CD14-positive monocyte (primary cell): Measurements from ENCODE around the gene GPR12. TPM values are rescaled to one million over a fixed set of nuclear protein-coding genes. Genes with fewer than 3 reads are reported as not detected.

Source experiments
- DNase-seq, 3 donors: peaks; one replicate each; pipeline ENCODE4 v3.0.0-alpha.2; 2011 to 2022
- H2AFZ ChIP-seq: 2 replicates; pipeline ENCODE4 v1.6.0; 2012; ENCODE audit warnings: mild to moderate bottlenecking, low read depth, low read length, inconsistent platforms; ENCODE audit not compliant: insufficient read depth, poor library complexity, severe bottlenecking
- H3K27ac ChIP-seq, 2 donors: 1 replicate in 1 of 2; 2 replicates in 1 of 2; pipeline ENCODE4 v1.5.1; 2012 to 2013; ENCODE audit warnings: low read length in 2 of 2, control low read depth in 1 of 2, inconsistent platforms in 1 of 2, low read depth in 1 of 2, mild to moderate bottlenecking in 1 of 2
- H3K27me3 ChIP-seq, 2 donors: one replicate each; pipeline versions ENCODE4 v1.6.0 to v1.6.1; 2011 to 2013; ENCODE audit warnings: low read length in 2 of 2; ENCODE audit not compliant: control insufficient read depth in 2 of 2, insufficient read depth in 2 of 2
- H3K36me3 ChIP-seq, 2 donors: replicated peaks in 1 of 2; 1 replicate in 1 of 2; 2 replicates in 1 of 2; pipeline versions ENCODE4 v1.5.1 to v1.6.1; 2012 to 2013; ENCODE audit warnings: low read length in 2 of 2, control low read depth in 1 of 2, inconsistent platforms in 1 of 2, mild to moderate bottlenecking in 1 of 2; ENCODE audit not compliant: insufficient read depth in 2 of 2, control insufficient read depth in 1 of 2
- H3K4me1 ChIP-seq, 2 donors: 1 replicate in 1 of 2; 2 replicates in 1 of 2; pipeline versions ENCODE4 v1.5.1 to v1.6.1; 2012 to 2013; ENCODE audit warnings: low read length in 2 of 2, control low read depth in 1 of 2, inconsistent platforms in 1 of 2, mild to moderate bottlenecking in 1 of 2, moderate library complexity in 1 of 2; ENCODE audit not compliant: insufficient read depth in 2 of 2, control insufficient read depth in 1 of 2
- H3K4me2 ChIP-seq: replicated peaks from 2 replicates; pipeline ENCODE3; 2012; ENCODE audit warnings: low read length, moderate library complexity, mild to moderate bottlenecking; ENCODE audit not compliant: poor library complexity, severe bottlenecking; ENCODE audit errors: extremely low read depth
- H3K4me3 ChIP-seq, 3 experiments: fragments of 200-600 bp in 1 of 3; sonication (generic) in 1 of 3; replicated peaks in 1 of 3; 1 replicate in 2 of 3; 2 replicates in 1 of 3; pipeline ENCODE4 v1.5.1; 2011 to 2013; ENCODE audit warnings: low read length in 3 of 3, mild to moderate bottlenecking in 3 of 3, control low read depth in 2 of 3, low read depth in 2 of 3, inconsistent platforms in 1 of 3, moderate library complexity in 1 of 3
- H3K79me2 ChIP-seq: 2 replicates; pipeline ENCODE4 v1.6.0; 2012; ENCODE audit warnings: mild to moderate bottlenecking, control low read depth, inconsistent platforms, low read length, moderate library complexity; ENCODE audit not compliant: insufficient read depth
- H3K9ac ChIP-seq: 2 replicates; pipeline ENCODE4 v1.6.0; 2017; ENCODE audit warnings: low read length, mild to moderate bottlenecking; ENCODE audit not compliant: insufficient read depth, poor library complexity, severe bottlenecking
- H3K9me3 ChIP-seq, 2 donors: replicated peaks in 1 of 2; 1 replicate in 1 of 2; 2 replicates in 1 of 2; pipeline versions ENCODE4 v1.5.1 to v1.6.1; 2012 to 2013; ENCODE audit warnings: low read length in 2 of 2, control low read depth in 1 of 2; ENCODE audit not compliant: control insufficient read depth in 1 of 2, insufficient read depth in 1 of 2
- H4K20me1 ChIP-seq: 2 replicates; pipeline ENCODE4 v1.6.0; 2012; ENCODE audit warnings: mild to moderate bottlenecking, low read length, control low read depth, moderate library complexity; ENCODE audit not compliant: insufficient read depth
- H3K27ac Mint-ChIP-seq, 7 donors: one replicate each; pipeline ENCODE4 v1.8.0; 2020; ENCODE audit warnings: mild to moderate bottlenecking in 7 of 7, mixed read lengths in 7 of 7, moderate library complexity in 6 of 7, inconsistent platforms in 2 of 7
- H3K27me3 Mint-ChIP-seq, 3 donors: one replicate each; pipeline ENCODE4 v1.8.0; 2021 to 2022; ENCODE audit warnings: low read depth in 3 of 3, mild to moderate bottlenecking in 3 of 3, mixed read lengths in 3 of 3, moderate library complexity in 3 of 3, inconsistent platforms in 1 of 3
- H3K36me3 Mint-ChIP-seq, 2 donors: one replicate each; pipeline ENCODE4 v1.8.0; 2020; ENCODE audit warnings: mixed read lengths in 2 of 2, inconsistent platforms in 1 of 2, mild to moderate bottlenecking in 1 of 2
- H3K4me1 Mint-ChIP-seq: one replicate; pipeline ENCODE4 v1.8.0; 2020; ENCODE audit warnings: mild to moderate bottlenecking, mixed read lengths
- H3K4me3 Mint-ChIP-seq, 2 donors: one replicate each; pipeline ENCODE4 v1.8.0; 2020; ENCODE audit warnings: mild to moderate bottlenecking in 2 of 2, mixed read lengths in 2 of 2, moderate library complexity in 1 of 2
- H3K9me3 Mint-ChIP-seq, 7 donors: one replicate each; pipeline ENCODE4 v1.8.0; 2020 to 2022; ENCODE audit warnings: mixed read lengths in 7 of 7, mild to moderate bottlenecking in 6 of 7, moderate library complexity in 6 of 7, inconsistent platforms in 2 of 7
- CTCF ChIP-seq: fragments of 200-600 bp; IDR thresholded peaks from one replicate; pipeline ENCODE4 v1.8.0; 2022; ENCODE audit warnings: antibody characterized with exemption, mild to moderate bottlenecking
- WGBS: methylation state at CpG from one replicate; pipeline ENCODE4 v1.1.5; 2013; ENCODE audit warnings: missing lambda C conversion rate; ENCODE audit not compliant: insufficient coverage; 5-methylcytosine and 5-hydroxymethylcytosine counted together
- intact Hi-C, 2 donors: fragments of 100-400 bp; cut with micrococcal nuclease; formaldehyde crosslinking; loops; one replicate each; pipeline versions ENCODE4 v1.15.0 to v1.15.1; 2023
- polyA minus RNA-seq: library from RNA; depleted of rRNA, polyadenylated mRNA; stranded (reverse); fragments of >200 nt; gene quantifications from 2 replicates; pipeline ENCODE4 v1.2.3, GENCODE V29; 2012
- polyA plus RNA-seq, 3 donors: library from polyadenylated mRNA; depleted of rRNA in 1 of 3; unstranded in 2 of 3; stranded (reverse) in 1 of 3; fragments of 300-500 nt in 2 of 3; fragments of >200 nt in 1 of 3; fragmentation: Illumina TruSeq in 2 of 3; gene quantifications; 1 replicate in 2 of 3; 2 replicates in 1 of 3; pipeline ENCODE4 v1.2.3, GENCODE V29; 2012 to 2021
- total RNA-seq, 12 experiments: library from RNA in 1 of 12; stranded (reverse) in 1 of 12; fragments of 120-200 nt in 1 of 12; gene quantifications; one replicate each; pipeline ENCODE4 v1.2.4 and lab custom pipeline; 2013 to 2026; ENCODE audit warnings: mixed read lengths in 6 of 12, inconsistent platforms in 1 of 12

Gene GPR12
- total RNA-seq (2013) = not detected
- polyA plus RNA-seq = not detected
- polyA minus RNA-seq = not detected in 2 replicates
- total RNA-seq (lab: John Stamatoyannopoulos, UW) = 0 to 1.7 (median 0.04) reads per million in 11 experiments

DNA sequence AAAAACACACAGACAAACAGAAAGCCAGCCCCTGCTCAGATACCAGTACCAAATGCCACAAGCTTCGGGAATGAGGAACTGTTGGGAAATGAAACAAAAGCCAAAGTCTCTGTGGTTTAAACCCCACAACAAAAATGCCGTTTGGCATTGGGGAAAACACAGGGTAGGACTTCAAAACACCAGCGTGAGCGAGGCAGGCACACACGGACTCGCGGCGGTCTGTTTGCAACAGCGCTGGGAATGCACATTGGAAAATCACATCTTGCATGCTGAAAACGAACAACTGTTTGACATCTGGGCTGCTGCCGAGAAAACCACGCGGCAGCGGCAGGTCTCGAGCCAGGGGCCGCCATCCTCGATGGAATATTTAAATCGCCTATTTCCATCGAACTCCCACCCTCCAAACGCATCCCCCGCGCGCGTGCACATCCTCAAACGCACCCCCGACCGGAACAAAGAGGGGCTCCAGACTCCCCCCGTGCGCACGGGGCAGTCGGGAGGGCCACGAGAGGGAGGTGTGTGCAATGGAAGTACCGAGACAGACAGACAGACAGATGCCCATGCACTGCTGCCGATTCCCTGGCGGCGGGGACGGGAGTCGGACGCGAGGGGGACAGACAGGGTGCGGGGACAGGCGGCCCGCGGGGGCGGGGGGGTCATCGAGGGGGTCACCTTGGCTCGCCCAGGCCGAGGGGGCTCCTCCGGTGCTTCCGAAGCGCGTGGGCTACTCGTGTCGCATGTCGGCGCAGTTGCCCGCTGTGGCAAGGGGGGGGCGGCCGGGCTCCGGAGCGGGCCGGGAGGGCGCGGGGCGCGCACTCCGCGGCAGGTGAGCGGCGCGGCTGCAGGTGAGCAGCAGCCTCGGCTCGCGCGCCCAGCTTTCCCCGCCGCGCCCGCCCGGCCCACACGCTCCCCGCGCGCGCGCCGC is at the start of gene GPR12:
Gene GPR12 (minus strand): TSS at position 880 of the 925 bp plus-strand sequence. CDS start 959 bp downstream, outside the sequence.
- Histone ChIP-seq H3K79me2 (no peaks in the 10 kb centered on the region), H2AFZ (peak within 1 kb of the TSS; percentile 59), H3K4me1 (peaks cover 4 to 12% of the 10 kb centered on the region in 2 donors), H3K27ac (no peak within 1 kb of the TSS), H3K4me3 (peak within 1 kb of the TSS; percentile 11 to 66 (median 17)), H3K9me3 (no peaks in the 10 kb centered on the region), H3K36me3 (no peaks in the 10 kb centered on the region), H3K9ac (no peak within 1 kb of the TSS), H4K20me1 (no peaks in the 10 kb centered on the region), H3K4me2 (peak within 1 kb of the TSS; percentile 66), H3K27me3 (peaks cover 20 to 48% of the 10 kb centered on the region in 2 donors)
- intact Hi-C loops = no loop called here
- Mint-ChIP-seq H3K27me3 (peaks cover 37 to 54% (median 41%) of the 10 kb centered on the region in 3 donors), H3K27ac (peak within 1 kb of the TSS in 2 of 7 donors; percentile 30), H3K9me3 (peaks cover 0 to 8% (median 0%) of the 10 kb centered on the region in 7 donors), H3K4me3 (peak within 1 kb of the TSS; percentile 73 to 93), H3K36me3 (no peaks in the 10 kb centered on the region), H3K4me1 (peaks cover 7% of the 10 kb centered on the region)
- TF ChIP-seq CTCF = no peak
- DNase-seq = no peak
- WGBS = under 1% methylated on average over 77 of the region's 87 CpGs

GRCh38 chr13:26810095-26810494 is 49.5 kb upstream of the GPR12 start:
- H3K36me3 ChIP-seq = no peaks in the 10 kb centered on the region
- no peaks in the 10 kb centered on the region for H4K20me1 ChIP-seq
- peaks cover 0 to 8% (median 2%) of the 10 kb centered on the region in 7 donors for H3K9me3 Mint-ChIP-seq
- no peak overlapping the region for H3K4me3 ChIP-seq
- H3K27me3 Mint-ChIP-seq = peaks cover 6 to 18% (median 8%) of the 10 kb centered on the region in 3 donors
- TF ChIP-seq CTCF = no peak
- no peaks in the 10 kb centered on the region for H3K36me3 Mint-ChIP-seq
- peak overlapping the region in 1 of 2 donors; percentile 17 for H3K4me3 Mint-ChIP-seq
- no peak overlapping the region for H3K9ac ChIP-seq
- H3K27me3 ChIP-seq = peaks cover 12 to 20% of the 10 kb centered on the region in 2 donors
- no peaks in the 10 kb centered on the region for H3K9me3 ChIP-seq
- intact Hi-C loops = no loop called here
- no peaks in the 10 kb centered on the region for H3K4me1 Mint-ChIP-seq
- no peak for DNase-seq
- H3K27ac Mint-ChIP-seq = no peak overlapping the region
- H2AFZ ChIP-seq = no peak overlapping the region
- WGBS = no CpG with 5 or more reads among the region's 2 CpGs
- H3K79me2 ChIP-seq = no peaks in the 10 kb centered on the region
- H3K4me2 ChIP-seq = no peak overlapping the region
- H3K4me1 ChIP-seq = no peaks in the 10 kb centered on the region
- no peak overlapping the region for H3K27ac ChIP-seq
